Measurements from ENCODE around the gene FAM200C. TPM values are rescaled to one million over a fixed set of nuclear protein-coding genes. Genes with fewer than 3 reads are reported as not detected.

Gene FAM200C
- total and polyA plus RNA-seq, 2 of the 13 experiments (the other 11 are each of a cell fraction or from before 2014, with no cell fraction given), result 3.2 to 4.7 TPM

- TF ChIP-seq ZNF44 (CRISPR knock-in tag; IDR thresholded peaks at IDR 0.05), result no peak
- TF ChIP-seq ZNF451 (CRISPR knock-in tag; IDR thresholded peaks at IDR 0.05), result no peak
- TF ChIP-seq YEATS4 (CRISPR knock-in tag; IDR thresholded peaks at IDR 0.05; ENCODE audit: borderline replicate concordance), result 0 out of 2 replicates have a peak, but pooled peaks have one; percentile 23
- peak; percentile 55; the same call in 1 of the 2 replicates for TF ChIP-seq DR1 (CRISPR knock-in tag; IDR thresholded peaks at IDR 0.05)
- no peak for TF ChIP-seq ZNF101 (CRISPR knock-in tag; IDR thresholded peaks at IDR 0.05; ENCODE audit: borderline replicate concordance, low read depth)
- TF ChIP-seq ZNF615 (CRISPR knock-in tag; IDR thresholded peaks at IDR 0.05; ENCODE audit: borderline replicate concordance), result no peak
- TF ChIP-seq ZBTB26 (CRISPR knock-in tag; IDR thresholded peaks at IDR 0.05; ENCODE audit: borderline replicate concordance), result no peak
- 0 out of 2 replicates have a peak, but pooled peaks have one; percentile 4 for TF ChIP-seq CEBPB (IDR thresholded peaks at IDR 0.05; ENCODE audit: borderline replicate concordance, low read depth, low read length)
- no peak for TF ChIP-seq ZEB1 (IDR thresholded peaks at IDR 0.05; ENCODE audit: insufficient replicate concordance, low read depth)
- TF ChIP-seq ZMYM2 (CRISPR knock-in tag; IDR thresholded peaks at IDR 0.05), result no peak
- no peak for TF ChIP-seq RARA (CRISPR knock-in tag; IDR thresholded peaks at IDR 0.05)
- peak; percentile 10; the same call in 1 of the 2 replicates for TF ChIP-seq ZFP91 (CRISPR knock-in tag; IDR thresholded peaks at IDR 0.05; ENCODE audit: borderline replicate concordance)
- TF ChIP-seq PLSCR1 (CRISPR knock-in tag; IDR thresholded peaks at IDR 0.05; ENCODE audit: borderline replicate concordance), result no peak
- TF ChIP-seq ZNF788 (CRISPR knock-in tag; IDR thresholded peaks at IDR 0.05; ENCODE audit: borderline replicate concordance), result peak; percentile 71; the same call in 1 of the 2 replicates
- no peak for TF ChIP-seq E2F5 (CRISPR knock-in tag; conservative IDR thresholded peaks at IDR 0.05)
- TF ChIP-seq MTERF4 (CRISPR knock-in tag; IDR thresholded peaks at IDR 0.05), result no peak
- no peak; the same call in 1 of the 2 replicates for TF ChIP-seq WIZ (CRISPR knock-in tag; IDR thresholded peaks at IDR 0.05)
- peak; percentile 23; the same call in 1 of the 2 replicates for TF ChIP-seq KDM5B (CRISPR knock-in tag; IDR thresholded peaks at IDR 0.05; ENCODE audit: borderline replicate concordance)
- peak; percentile 74; the same call in 1 of the 2 replicates for TF ChIP-seq ARNT2 (CRISPR knock-in tag; IDR thresholded peaks at IDR 0.05; ENCODE audit: low read depth)
- TF ChIP-seq TRIM24 (CRISPR knock-in tag; IDR thresholded peaks at IDR 0.05), result no peak
- no peak for TF ChIP-seq ZNF232 (CRISPR knock-in tag; IDR thresholded peaks at IDR 0.05; ENCODE audit: borderline replicate concordance)
- no peak for TF ChIP-seq HNRNPL (IDR thresholded peaks at IDR 0.05; ENCODE audit: low read depth, low read length)
- no peak for TF ChIP-seq SATB2 (CRISPR knock-in tag; IDR thresholded peaks at IDR 0.05)
Observed at GRCh38 chr5:160418561-160419457, 19.0 kb upstream of the FAM200C start, which contains the start of gene SLU7 (continued).

Data from HepG2 (cell line).